Measurements from ENCODE around the gene SYNDIG1L.

Gene SYNDIG1L

DNA sequence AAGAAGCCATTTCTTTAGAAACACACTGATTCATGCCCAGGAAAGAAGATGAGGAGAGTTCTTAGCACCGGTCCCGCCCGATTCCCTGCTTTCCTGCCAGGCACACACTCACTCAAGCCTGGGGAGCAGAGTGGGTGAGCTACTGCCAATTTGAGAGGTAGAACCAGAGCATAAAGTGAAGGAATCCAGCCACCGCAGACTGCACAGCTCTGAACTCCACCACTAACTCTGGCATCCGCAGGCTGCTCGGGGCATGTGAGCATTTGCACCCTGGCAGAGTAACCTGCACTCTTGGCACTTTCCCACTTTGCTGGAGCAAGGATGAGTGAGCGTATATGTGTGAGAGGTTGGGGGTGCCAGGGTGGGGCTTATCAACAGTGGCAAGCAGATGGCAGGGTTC lies 4.0 kb upstream of the SYNDIG1L start:
- no peak for DNase-seq (ENCODE audit: low read depth in 2 of 3, low spot score in 1 of 3)

DNA sequence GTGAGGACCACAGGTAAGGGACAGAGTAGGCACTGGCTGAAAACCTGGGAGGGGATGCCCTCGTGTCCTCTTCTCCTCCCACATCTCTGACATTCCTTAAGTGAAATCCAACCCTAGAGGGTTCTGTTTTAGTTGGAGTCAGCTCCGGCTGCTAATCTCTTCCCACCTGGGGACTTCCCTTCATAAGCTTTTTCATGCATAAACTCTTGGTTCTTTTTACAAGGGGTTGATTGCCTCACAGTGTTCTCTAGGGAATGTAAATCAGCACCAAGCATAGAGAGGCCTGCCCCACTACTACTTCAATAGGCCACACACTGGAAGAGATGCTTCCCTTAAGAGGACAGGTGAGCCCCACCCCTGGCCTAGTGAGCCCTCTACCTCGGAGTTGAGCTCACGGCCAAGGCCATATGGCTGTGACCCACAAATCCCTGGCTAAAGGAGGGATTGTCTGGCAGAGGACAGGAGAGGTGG lies 3.2 kb upstream of the SYNDIG1L start:
- no peak for DNase-seq (ENCODE audit: low read depth in 2 of 3, low spot score in 1 of 3)

DNA sequence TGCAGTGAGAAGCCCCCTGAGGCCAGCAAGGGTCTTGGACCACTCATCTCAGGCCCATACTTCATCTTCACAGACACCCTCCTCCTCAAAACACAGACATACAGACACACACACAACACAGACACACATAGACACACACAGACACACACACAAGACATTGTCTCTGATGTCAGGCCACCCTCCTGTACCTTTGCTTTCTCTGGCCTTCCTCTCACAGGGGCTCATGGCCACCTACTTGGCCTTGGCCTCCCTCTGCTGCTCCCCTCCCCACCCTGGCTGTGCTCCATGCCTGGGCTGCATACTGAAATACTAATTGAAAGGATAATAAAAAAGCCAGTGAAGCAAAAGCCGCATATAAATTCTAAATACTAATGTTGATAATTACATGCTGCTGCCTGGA lies 1.6 kb upstream of the SYNDIG1L start:
- DNase-seq (ENCODE audit: low read depth in 2 of 3, low spot score in 1 of 3): no peak

DNA sequence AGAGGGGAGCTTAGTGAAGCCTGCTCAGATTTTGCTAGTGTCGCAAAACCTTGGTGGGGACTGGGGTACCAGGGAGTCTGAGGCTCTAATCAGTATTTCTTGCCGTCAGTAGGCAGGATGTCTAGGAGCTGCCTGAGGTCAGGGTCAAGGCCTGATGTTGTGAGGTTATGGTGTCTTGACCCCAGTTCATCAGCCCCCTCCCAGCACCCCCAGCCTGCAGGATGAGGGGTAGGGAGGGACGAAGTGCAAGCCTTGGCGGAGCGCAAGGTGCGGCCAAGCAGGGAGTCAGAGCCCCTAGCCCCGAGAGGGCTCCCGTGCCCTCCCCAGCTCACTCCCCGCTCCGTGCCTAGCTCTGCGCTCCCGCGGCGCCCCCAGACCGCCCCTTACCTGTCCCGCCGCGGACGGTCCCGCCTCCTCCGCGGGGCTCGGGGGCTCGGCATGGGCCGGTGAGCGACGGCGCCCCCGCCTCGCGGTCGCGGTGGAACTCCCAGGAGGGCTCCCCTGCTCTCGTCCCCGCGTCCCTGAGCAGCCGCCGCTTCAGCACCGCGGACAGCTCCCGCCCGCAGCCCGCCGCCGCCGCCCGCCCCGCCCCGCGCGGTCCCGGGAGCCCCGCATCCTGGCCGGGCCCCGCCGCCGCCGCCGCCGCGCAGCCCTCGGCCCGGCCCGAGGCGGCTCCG lies 347 bp downstream of the SYNDIG1L start:
- peak in 2 of 3 donors; percentile 27 to 42 for DNase-seq (ENCODE audit: low read depth in 2 of 3, low spot score in 1 of 3)

DNA sequence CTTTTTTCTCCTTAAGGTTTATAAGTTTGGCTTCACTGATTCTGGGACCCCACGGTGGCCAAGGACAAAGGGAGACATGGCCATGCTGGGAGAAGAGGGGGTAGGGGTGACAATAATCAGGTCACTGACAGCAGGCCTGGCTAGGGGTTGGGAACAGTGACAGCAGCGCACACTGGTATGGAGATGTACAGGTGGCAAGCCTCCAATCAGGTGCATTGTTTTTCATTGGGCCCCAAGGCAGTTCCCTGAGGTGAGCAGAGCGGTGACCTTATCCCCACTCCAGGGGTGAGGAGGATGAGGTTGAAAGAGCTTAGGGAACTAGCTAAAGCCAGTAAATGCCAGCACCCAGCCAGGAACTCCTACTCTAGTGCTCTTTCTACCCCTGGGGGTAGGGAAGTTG lies 1.4 kb downstream of the SYNDIG1L start:
- no peak for DNase-seq (ENCODE audit: low read depth in 2 of 3, low spot score in 1 of 3)

DNA sequence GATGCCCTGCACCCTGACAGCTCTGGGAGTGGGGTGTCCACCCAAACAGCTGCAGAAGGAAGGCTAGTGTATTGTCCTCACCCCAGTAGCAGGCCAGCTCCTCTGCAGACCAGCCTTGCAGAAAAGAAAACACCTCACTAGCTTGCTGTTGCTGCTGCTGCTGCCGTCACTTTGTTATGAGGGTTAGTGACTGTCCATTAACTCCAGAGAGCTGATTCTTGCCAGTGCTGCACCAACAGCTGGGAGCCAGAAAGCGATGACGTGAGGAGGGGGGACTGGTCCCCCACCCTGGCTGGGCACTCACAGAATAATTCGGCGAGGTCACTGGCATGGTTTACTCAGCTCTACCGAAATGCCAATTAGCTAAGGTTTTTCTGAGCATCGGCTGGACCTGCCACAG lies 2.8 kb downstream of the SYNDIG1L start:
- no peak for DNase-seq (ENCODE audit: low read depth in 2 of 3, low spot score in 1 of 3)

DNA sequence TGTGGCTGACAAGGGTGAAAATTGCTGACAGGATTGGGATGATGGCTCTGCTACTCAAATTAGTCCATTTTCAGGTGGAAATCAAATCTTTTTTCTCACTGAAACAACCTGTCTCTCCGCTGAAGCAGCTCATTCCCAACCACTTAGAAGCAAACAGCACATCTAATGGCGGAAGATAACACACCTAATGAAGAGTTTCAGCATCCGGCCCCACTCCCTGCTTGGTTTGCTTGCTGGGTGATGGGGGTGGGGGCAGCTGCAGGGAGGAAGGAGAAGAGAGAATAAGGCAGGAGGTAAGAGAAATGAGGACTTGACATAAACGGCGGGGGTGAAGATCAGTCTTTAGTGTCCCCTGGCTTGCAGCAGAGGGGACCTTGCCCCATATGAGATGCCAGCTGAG lies 4.0 kb downstream of the SYNDIG1L start:
- DNase-seq (ENCODE audit: low read depth in 2 of 3, low spot score in 1 of 3): no peak

DNA sequence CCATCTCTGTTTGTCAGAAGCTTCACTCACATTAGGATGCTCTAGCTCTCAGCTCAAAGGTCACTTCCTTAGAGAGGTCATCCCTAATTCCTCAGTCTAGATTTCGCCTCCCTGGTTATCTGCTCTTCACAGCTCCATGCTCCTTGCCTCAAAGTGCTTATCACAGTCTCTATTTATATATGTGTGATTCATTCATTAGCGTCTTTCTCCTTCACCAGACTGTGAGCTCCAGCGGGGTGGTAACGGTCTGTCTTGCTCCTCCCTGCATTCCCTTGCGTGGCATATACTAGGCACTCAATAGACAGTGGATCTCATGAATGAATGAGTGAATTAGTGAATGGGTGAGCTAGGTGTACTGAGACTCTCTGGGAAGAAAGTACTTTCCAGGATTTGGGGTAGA lies 6.9 kb downstream of the SYNDIG1L start:
- no peak for DNase-seq (ENCODE audit: low read depth in 2 of 3, low spot score in 1 of 3)

DNA sequence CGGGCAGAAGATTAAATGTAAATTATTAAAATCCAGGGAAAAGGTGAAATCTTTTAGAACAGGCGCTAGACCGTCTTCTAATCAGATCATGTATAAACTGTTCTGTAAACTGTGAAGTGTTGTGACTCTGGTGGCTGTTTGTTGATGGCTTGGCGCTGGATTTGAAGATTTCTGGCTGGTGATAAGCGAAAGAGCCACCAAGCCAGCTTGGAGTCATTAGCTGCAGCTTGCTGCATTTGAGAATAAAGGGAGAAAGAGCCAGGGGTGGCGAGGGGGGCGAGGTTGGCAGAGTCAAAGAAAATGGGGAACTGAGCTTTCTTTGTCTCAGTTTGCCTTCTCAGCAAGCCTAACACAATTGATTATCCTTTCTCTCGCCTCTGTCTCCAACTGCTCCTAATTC lies 8.0 kb downstream of the SYNDIG1L start:
- no peak for DNase-seq (ENCODE audit: low read depth in 2 of 3, low spot score in 1 of 3)

DNA sequence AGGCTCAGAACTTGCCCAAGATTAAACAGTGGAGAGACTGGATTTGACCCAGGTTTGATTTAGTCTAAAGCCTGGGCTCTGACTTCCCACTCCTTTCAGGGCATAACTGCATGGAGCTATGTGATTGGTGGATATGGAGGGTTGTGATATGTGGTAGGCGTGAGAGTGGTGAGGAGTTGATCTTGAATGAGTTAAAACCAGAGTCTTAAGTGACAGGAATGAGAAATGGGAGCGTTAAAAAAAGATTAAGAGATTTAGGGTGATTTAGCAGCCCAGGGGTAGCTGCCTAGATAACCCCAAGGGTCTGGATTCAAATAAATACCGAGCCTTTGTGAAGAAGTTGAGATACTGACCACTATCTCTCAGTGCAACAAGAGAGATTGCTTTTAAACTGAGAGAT lies 8.4 kb downstream of the SYNDIG1L start:
- DNase-seq (ENCODE audit: low read depth in 2 of 3, low spot score in 1 of 3): no peak

DNA sequence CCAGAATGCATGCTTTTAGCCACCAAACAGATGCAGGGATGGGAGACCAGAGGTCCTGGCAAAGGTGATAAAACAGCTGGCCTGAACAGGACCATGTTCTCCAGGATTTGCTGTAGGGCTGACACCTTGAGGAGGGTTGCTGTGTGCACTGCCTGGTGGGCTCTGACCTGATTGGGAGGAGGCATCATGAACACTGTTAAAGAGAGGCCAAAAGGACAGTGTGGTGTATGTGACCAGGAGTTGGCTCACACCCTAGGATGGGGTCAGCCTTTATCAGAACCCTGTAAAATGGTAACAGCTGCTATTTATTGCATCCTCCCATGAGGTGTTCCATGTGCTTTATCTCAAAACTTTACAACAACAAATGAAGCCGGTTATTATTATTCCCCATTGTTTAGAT lies 8.8 kb downstream of the SYNDIG1L start:
- DNase-seq (ENCODE audit: low read depth in 2 of 3, low spot score in 1 of 3): no peak

DNA sequence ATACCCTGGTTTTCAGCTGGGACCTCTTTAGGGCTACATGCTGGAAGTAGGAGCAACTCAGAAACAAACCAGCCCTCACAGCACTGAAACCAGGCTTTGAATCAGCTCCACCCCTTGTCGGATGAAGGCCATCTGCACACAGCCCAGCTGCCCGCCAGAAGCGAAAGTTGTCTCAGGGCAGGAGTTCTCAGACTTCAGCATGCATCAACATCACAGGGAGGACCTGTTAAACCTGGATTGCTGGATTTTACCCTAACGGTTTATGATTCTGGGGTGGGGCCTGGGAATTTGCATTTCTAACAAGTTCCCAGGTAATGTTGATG lies 10.9 kb downstream of the SYNDIG1L start:
- DNase-seq (ENCODE audit: low read depth in 2 of 3, low spot score in 1 of 3): no peak

DNA sequence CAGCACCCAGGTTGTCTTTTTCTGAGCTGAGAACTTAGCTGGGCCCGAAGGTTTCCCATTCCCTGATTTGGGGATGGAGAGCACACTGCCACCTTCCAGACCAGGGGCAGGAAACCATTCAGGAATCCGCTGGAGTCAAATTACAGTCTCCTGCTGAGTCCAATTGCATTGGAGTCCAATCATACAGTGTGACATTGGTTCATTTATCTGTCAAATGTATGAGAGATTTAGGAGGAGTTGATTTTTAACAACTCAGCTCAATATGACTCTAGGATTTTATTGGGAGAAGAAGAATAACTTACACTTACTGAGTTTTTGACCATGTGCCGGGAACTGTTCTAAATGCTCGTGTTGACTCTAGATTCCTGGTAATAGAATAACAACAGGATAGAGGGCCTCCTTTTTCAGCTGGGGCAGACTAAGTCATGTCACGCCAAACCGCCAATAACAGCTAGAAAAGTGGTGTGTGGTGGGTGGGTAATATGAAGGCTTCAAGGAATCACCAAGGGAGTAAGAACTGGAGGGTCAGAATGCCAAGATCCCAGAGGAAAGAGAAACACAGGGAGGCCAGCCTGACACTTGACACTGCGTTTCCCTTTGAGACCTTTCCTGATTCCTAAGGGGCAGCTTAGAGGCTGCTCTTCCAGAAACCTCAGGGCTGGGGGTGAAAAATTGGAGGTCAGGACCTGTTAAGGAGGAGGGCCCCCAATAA lies 11.5 kb downstream of the SYNDIG1L start:
- DNase-seq (ENCODE audit: low read depth in 2 of 3, low spot score in 1 of 3): no peak

DNA sequence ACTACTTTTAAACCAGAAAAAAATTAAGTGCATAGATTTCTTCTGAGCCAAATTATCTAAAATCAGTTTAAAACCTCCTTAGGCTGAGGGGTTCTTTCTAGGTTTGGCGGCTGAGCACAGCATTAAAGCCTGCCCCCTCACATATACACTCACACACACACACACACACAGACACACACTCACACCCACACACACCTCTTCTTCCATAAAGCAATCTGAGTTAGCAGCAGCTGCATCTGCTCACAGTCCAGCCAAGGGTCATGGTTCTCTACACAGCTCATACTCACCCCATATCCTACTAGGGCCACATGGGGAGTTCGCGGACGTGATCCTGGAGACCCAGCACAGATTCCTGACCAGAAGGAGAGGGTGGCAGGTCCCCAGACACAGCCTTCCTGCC lies 12.4 kb downstream of the SYNDIG1L start:
- no peak for DNase-seq (ENCODE audit: low read depth in 2 of 3, low spot score in 1 of 3)

DNA sequence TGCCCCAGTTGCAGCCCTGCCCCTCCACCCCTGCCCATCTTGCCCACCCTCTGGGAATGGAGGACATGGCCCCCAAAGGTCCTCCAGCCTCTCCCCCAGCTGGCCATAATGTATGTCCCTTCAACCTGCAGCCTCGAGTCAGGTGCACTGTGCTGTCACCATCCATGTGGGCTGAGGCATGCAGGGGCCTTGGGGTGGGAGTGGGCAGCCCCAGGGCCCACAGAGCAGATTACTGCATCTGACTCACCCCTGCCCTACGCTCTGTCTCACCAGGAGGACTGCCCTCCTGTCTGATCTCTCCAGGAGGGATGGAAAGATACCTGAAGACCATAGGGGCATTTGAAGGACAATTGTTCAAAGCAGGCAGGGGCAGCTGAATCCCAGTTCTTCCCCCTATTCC lies 13.3 kb downstream of the SYNDIG1L start:
- no peak for DNase-seq (ENCODE audit: low read depth in 2 of 3, low spot score in 1 of 3)

DNA sequence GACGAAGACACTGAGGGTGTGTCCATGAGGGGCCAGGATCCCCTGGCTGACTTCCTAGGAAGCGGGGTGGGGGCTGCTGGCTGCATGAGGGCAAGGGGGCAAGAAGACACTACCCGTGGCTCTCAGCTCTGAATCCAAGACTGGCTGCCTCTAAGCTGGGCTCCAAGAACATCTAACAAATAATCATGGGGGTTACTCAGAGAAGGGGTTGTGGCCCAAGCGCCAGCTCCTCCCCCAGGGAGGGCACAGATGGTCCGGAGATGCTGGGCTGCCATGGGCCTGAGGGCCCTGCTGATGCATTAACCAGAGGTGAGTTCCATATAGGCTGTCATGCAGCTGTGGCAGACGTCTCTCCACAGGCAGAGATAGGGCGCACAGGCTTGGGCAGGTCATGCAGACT lies 14.3 kb downstream of the SYNDIG1L start:
- no peak for DNase-seq (ENCODE audit: low read depth in 2 of 3, low spot score in 1 of 3)

DNA sequence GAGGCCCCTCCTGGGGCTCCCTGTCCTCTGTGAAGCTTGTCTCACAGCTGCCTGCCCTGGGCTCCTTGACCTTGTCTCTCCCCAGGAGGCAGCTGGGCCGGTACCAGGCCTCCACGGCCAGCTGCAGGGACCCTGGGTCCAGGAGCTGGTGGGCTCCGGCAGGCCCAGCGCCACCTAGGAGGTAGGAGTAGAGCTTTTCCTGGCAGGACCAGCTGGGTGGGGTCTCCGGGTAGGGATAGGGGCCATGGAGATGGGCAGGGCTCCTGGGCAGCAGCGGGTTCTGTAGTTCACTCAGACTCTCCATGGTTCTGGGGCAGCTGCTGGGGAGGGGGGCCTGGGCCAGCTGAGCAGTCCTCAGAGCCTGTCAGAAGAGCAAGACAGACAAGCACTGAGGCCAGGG lies 16.6 kb downstream of the SYNDIG1L start:
- DNase-seq (ENCODE audit: low read depth in 2 of 3, low spot score in 1 of 3): no peak

DNA sequence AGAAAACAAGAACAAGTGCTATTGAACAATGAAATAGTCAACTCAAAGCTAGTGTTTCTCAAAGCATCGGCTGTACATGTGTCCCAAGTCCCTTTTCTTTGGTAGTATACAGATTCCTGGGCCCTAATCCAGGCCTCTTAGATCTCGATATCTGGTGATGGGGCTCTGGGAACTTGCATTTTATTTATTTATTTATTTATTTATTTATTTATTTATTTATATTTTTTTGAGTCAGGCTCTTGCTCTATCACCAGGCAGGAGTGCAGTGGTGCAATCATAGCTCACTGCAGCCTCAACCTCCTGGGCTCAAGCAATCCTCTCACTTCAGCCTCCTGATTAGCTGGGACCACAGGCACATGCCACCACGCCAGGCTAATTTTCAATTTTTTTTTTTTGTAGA lies 17.1 kb downstream of the SYNDIG1L start:
- DNase-seq (ENCODE audit: low read depth in 2 of 3, low spot score in 1 of 3): no peak

DNA sequence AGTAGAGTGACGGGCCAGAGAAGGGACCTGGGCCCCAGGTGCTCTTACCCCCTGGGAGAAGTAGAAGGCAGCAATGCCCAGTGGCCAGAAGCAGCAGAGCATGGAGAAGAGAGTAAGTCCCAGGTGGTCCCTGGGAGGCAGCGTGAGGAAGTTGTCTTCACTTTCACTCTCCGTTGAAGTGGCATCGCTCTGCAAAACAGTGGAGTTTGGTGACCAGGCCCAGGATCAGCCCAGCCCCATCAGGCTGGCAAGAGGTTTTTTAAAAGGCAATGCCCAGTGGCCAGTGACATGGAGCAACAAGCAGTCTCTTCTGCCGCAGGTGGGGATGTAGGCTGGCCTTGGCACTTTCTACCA lies 18.2 kb downstream of the SYNDIG1L start:
- no peak for DNase-seq (ENCODE audit: low read depth in 2 of 3, low spot score in 1 of 3)

DNA sequence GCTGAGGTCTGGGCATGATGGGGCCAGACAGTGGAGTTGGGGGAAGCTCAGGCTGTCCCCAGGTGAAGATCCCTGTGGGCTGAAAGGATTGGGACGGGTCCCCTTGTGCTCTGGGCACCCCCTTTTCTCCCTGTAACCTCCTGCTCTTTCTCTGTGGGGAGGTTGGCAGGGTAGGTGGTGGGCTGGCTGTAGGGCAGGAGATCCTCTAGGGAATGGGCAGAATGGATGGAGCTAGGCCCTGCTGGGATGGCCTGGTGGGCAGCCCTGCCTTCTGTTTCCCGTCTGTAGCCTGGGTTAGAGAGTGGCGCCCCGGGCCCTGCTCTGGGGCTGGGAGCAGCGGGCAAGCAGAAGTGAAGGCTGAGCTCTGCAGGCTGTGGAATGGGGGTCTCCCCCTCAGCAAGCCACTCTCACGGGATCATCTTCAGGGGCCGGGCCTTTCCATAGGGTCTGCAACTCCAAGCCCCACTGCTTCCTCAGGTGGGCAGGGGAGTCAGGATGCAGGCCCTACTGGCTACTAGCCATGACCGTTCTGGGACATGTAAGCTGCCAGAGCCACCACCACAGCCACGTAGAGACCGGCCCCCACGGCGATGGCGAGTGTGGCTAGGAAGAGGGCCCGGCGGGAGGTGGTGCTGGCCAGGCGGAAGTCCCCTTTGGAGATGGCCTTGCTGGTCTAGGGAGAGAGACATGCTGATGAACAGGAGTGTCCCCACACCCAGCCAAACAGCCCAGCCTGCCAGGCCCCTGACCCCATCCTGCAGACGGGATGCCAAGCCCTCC lies 18.8 kb downstream of the SYNDIG1L start:
- no peak for DNase-seq (ENCODE audit: low read depth in 2 of 3, low spot score in 1 of 3)

DNA sequence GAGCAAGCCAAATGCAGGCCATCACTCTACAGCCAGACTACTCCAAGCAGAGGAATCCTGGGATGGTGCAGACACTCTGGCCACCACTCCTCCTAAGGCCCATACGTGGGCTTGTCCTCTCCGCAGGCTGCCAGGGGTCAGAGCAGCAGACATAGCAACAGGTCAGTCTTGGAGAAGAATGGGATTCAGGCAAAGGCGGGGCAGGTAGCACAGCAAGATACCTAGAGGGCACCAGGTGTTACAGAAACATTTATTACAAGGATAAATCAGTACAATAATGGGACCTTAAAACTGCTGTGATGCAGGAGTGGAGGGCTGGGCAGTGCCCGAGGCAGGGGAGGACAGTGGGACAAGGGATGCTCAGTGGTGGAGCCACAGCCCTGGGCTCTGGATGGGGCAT lies 20.3 kb downstream of the SYNDIG1L start:
- DNase-seq (ENCODE audit: low read depth in 2 of 3, low spot score in 1 of 3): no peak

DNA sequence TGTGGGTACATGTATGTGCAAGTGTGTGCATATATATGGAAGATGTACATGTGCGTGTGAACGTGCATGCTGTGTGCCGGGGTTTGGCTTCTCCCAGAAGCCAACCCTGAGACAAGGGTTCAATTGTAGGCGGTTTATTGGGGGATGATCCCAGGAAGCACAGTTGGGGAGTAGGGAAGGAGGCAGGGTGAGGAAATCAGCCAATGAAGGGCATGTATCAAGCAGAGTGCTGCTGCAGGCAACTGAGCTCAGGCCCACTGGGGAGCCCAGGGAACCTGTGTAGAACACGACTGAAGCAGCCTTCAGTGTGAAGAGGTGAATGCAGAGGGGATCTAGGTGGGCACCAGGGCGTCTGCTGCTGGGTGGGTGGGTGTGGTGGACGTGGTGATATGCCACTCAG lies 21.6 kb downstream of the SYNDIG1L start:
- no peak for DNase-seq (ENCODE audit: low read depth in 2 of 3, low spot score in 1 of 3)
